ENCODE measurements around the gene NAGPA. TPM values are rescaled to one million over a fixed set of nuclear protein-coding genes. Genes with fewer than 3 reads are reported as not detected.

The NAGPA gene
- total RNA-seq, 2 donors from 2014 or later: 22.7 to 22.9 TPM

DNA sequence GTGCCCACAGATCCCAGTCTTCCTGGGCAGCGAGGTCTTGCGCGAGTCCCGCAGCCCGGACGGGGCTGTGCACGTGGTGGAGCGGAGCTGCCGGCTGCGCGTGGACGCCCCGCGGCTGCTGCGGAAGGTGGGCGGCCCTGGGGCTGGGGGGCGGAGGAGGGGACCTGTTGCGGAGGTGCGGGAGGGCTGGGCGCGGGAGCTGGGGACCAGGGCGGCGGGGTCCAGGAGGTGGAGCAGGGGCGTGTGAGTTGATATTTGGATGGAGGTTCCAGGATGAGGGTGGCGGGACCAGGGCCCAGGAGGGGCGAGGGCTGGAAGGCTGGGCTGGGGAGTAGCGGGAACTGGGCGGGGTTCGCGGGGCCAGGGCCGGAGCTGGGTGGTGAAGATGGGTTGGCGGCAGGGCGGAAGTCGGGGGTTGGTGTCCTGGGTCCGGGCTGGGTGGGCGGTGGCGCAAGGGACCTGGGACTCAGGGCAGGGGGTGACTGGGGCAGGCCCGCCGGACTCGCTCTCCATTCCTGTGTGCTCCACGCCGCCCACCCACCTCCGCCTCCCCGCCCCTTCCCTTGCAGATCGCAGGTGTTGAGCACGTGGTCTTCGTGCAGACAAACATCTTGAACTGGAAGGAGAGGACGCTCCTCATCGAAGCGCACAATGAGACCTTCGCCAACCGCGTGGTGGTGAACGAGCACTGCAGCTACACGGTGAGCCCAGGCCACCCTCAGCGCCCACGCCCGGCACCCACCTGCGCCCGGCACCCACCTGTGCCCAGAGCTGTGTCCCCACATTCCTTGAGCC, 46.0 kb downstream of the NAGPA start:
- DNase-seq (no peak), ATAC-seq (peak; percentile 9)
- intact Hi-C loops (cut with DNase I, micrococcal nuclease): no loop called here

DNA sequence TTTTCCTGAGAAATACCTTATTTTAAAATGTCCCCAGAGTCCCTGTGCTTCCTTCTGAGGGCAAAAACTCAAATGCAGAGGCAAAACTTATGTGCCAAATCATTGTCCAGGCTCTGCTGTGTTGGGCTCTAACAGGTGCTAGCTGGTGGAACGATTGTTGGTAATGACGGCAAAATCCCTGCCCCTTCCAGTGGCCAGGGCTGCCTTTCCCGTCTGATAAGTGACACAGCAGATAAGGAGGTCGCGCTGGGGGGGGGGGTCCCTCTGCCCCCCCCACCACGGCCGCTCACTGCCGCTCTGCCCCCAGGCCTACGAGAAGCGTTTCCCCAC, 46.5 kb downstream of the NAGPA start:
- DNase-seq (no peak), ATAC-seq (no peak)
- intact Hi-C loops (cut with DNase I, micrococcal nuclease): no loop called here

DNA sequence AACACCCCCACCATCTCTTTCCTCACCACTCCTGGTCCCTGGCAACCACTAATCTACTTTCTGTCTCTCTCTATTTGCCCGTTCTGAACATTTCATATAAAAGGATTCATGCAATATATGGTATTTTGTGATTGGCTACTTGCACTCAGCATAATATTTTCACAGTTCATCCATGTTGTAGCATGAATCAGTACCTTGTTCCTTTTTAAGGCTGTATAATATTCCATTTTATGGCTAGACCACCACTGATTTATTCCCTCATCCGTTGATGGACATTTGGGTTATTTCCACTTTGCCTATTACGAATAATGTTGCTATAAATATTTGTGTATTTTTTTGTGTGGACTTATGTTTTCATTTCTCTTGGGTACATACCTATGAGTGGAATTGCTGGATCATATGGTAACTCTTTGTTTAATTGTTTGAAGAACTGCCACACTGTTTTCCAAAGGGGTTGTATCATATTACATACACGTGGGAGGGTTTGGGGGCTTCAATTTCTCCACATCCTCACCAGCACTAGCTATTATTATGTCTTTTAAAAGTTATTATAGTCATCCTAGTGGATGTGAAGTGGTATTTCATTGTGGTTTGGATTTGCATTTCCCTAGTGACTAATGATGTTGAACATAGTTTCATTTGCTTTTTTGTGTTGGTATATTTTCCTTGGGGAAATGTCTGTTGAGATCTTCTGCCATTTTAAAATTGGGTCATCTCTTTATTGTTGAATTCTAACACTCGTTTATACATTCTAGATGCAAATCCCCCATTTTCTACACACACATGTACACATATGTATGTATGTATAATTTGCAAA, 49.4 kb downstream of the NAGPA start:
- intact Hi-C loops (cut with DNase I, micrococcal nuclease): no loop called here
- no peak for DNase-seq
- no peak for ATAC-seq

DNA sequence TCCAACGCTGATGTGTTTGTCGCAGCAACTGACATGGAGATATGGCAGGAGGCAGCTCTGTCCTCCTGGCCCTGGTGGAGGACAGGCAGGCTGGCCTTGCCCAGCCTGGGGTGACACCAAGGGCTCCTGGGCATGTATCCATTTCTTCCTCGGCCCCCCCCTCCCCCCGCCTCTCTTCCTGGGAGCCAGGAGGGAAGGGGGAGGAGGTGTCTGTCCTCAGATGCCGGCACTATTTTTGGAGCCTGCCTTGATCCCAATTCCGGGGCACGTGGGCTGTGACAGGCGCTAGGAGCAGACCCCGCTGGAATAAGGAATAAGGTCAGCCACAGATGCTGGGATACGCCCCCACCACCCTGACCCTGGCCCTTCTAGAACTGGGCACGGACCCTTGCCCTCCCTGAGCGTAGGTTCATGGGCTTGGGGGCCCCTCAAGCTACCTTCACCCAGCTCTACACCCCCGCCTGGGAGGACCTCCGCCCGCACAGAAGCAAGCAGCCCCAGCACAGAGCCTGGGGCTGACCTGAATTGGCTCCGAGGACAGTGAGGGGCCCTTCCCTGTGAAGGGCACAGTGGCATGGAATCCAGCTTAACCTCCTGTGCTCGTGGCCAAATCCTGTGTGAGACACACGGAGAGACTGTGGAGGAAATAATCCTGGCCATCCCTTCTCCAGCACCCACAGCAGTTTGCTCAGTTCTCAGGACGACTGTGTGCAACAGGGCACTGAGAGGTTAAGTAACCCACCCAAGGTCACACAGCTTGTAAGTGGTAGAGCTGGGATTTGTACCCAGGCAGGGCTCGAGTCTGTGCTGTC, 51.5 kb downstream of the NAGPA start:
- intact Hi-C loops (cut with DNase I, micrococcal nuclease): no loop called here
- DNase-seq: no peak
- ATAC-seq: no peak

DNA sequence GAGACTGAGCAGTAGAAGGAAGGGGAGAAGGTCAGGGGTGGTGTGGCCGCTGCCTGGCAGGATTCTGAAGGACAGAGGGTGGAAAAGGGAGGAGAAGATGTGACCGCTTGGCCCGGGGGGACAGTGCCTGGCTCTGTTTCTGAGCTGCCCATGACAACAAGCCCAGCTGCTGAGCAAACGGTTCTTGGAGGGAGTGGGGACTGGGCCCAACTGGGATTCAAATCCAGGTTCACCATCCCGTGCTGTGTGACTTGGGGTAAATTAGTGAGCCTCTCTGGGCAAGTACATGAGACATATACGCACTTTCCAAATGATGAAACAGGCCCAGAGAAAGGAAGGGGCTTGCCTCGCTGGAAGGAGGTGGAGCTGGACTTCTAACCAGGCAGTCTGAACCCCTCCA, 52.3 kb downstream of the NAGPA start:
- no peak for ATAC-seq
- intact Hi-C loops (cut with DNase I, micrococcal nuclease): no loop called here
- DNase-seq: no peak

DNA sequence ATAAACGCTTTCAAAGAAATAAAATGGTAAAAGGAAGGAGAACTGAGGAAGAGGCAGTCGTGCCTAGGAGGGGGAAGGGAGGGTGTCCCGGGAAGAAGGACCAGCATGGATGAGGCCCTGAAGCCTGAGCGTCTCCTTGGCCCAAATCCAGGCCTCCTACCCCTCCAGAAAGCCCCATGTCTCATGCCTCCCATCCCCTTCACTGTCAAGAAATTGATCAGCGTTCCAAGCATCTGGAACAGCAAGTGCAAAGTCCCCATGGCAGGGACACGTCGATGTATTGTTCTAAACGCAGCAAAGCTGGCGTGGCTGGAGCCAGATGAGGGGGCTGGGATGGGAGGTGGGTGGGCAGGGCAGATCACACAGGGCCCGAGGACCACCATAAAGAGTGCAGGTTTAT, 53.0 kb downstream of the NAGPA start:
- intact Hi-C loops (cut with DNase I, micrococcal nuclease): no loop called here

DNA sequence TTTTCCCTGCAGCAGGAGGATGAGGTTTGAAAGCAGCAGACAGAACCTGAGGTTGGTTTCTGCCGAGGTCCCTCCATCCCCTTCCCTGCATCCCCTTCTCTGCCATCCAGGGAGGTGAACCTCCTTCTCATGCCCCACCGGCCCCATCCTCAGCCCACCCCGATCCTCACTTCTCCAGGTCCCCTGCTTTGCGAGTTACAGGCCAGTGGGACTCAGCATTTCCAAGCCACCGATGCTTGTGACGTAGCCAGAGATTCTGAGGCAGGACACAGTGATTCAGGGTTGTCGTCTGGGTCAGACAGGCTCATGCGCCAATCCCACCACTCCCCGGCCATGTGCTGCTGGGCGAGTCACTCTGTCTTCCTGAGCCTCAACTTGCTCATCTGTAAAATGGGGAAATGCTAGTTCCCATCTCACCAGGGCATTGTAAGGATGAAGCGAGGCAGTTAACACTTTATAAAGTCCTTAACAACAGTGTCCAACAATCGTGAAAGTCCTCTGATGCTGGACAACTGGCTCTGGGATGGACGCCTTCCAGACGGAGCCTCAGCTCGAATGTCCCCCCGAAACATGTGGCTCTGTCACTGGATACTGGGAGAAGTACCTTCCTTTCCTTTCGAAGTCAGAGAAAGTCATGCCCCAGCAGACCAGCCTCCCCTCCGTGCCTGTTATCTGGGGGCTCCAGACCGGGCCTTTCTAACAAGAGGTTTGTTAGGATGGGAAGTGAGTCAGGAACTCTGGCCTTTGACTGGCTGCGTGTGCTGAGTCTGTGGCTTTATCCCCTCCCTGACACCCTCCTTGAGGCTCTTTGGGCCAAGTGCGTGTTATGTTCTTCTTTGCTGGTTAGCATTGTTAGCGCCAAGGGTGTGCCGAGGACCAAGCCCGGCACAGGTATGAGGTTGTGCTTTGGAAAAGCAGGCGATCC, 53.7 kb downstream of the NAGPA start:
- no peak for DNase-seq

More for the DNA sequence above, 53.0 kb downstream of the NAGPA start:
- no peak for DNase-seq
- ATAC-seq: no peak

DNA sequence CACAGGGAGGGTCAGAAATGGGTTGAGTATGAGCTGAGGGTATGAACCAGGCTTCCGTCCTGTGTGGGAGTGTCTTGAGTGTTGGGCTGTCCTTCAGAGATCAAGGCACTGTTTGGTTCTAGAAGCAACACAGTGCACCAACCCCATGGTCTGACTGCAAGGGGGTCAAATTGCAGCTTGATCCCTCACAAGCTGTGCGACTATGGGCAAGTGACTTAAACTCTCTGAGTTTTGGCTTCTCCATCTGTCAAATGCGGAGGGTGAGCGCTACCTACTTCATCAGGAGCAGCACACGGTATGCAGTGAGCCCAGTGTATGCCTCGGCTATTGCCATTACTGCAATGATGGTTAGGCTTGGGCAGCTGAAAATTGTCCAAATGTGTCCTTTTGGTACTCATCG, 54.6 kb downstream of the NAGPA start:
- intact Hi-C loops (cut with DNase I, micrococcal nuclease): no loop called here
- ATAC-seq (no peak), DNase-seq (no peak)

More for the DNA sequence above, 53.7 kb downstream of the NAGPA start:
- intact Hi-C loops (cut with DNase I, micrococcal nuclease): no loop called here
- ATAC-seq: no peak

DNA sequence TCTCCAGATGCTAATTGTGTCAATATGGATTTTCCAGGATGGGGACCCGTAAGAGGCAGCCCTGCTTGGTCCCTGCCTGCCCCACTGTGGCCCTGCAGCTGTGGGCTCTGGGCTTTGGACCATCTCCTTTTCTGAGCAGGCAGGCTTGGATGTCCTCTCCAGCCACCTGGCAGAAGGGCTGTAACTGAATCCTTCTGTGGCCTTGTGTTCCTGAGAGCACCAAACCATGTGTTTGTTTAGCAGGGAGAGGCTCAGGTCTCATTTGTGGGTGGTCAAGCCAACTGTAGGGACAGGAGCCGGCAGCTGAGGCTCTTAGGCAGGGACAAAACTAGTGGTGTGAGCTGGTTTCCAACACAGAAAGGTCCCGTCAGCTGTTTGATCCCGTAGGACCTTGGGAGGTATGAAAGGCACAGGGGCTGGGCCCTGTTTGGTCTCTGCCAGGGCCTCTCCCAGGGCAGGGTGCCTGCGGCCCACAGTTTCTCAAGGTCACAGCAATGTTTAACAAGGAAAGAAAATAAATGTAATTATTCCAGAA, 57.1 kb downstream of the NAGPA start:
- intact Hi-C loops (cut with DNase I, micrococcal nuclease): no loop called here
- ATAC-seq (peak; percentile 92), DNase-seq (peak; percentile 41 to 52)

DNA sequence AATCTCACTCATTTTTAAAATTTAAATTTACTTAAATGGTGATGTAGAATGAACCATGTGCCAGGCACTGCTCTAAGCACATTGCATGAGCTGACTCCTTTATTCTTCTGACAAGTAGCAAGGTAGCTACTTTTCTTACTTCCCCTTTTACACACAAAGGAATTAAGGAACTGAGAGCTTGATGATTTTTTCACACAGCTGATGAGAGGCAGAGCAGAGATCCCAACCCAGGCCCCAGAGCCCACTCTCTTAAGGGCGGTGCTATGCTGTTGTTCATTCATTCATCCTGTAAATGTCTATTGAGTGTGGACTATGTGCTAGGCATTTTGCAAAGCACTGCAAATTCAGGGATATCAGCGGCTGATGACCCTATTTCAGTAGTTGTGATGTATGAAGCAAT, 57.7 kb downstream of the NAGPA start:
- ATAC-seq: peak; percentile 27
- intact Hi-C loops (cut with DNase I, micrococcal nuclease): no loop called here
- DNase-seq: no peak

Other genes starting within 250 kb of the NAGPA start
- gene SEPTIN12, start 245.6 kb downstream of the NAGPA start, total RNA-seq: under 1 TPM in 1 of 2 donors, not detected in 1; 0.75 TPM
- gene SMIM22, start 238.6 kb downstream of the NAGPA start, total RNA-seq: 100 to 1,000 TPM; 448 to 580 TPM
- 10 to 100 TPM; 21.2 to 26.1 TPM for gene ROGDI, start 231.3 kb downstream of the NAGPA start, total RNA-seq
- 100 to 1,000 TPM; 106 to 114 TPM for gene GLYR1, start 186.6 kb downstream of the NAGPA start, total RNA-seq
- gene UBN1, start 186.5 kb downstream of the NAGPA start, total RNA-seq: 10 to 100 TPM; 34.8 to 43.5 TPM
- 10 to 100 TPM; 14.7 to 15.6 TPM for gene PPL, start 96.8 kb downstream of the NAGPA start, total RNA-seq
- gene SEC14L5, start 75.6 kb downstream of the NAGPA start, total RNA-seq: 1 to 10 TPM; 1.4 to 1.8 TPM
- gene C16orf89, start 32.0 kb upstream of the NAGPA start, total RNA-seq: 1 to 10 TPM; 2.1 to 5.0 TPM
- 10 to 100 TPM; 26.0 to 34.2 TPM for gene ALG1, start 37.9 kb upstream of the NAGPA start, total RNA-seq
- 1 to 10 TPM; 9.5 to 9.8 TPM for gene EEF2KMT, start 63.9 kb upstream of the NAGPA start, total RNA-seq